Effector memory CD4-positive, alpha-beta T cell (primary cell): Measurements from ENCODE around the gene IFT81.
"Not testable (repeated sequence)": the region's sequence is repeated elsewhere in the genome, so short reads cannot be mapped to it uniquely, and the experiment has no call there.

Source experiments
- DNase-seq, 3 donors: peaks; one replicate each; pipeline ENCODE4 v3.0.0-alpha.2; 2020
- H3K27ac ChIP-seq: 2 replicates; pipeline ENCODE4 v1.7.0; 2013; ENCODE audit warnings: mild to moderate bottlenecking, low read length, moderate library complexity; ENCODE audit not compliant: insufficient read depth, poor library complexity, severe bottlenecking
- H3K27me3 ChIP-seq: replicated peaks from 2 replicates; pipeline ENCODE4 v1.7.0; 2013; ENCODE audit warnings: mild to moderate bottlenecking, low read length; ENCODE audit not compliant: insufficient read depth, control insufficient read depth, poor library complexity, severe bottlenecking
- H3K36me3 ChIP-seq: 2 replicates; pipeline ENCODE4 v1.7.0; 2013; ENCODE audit warnings: mild to moderate bottlenecking, low read length, moderate library complexity; ENCODE audit not compliant: control insufficient read depth, insufficient read depth
- H3K4me1 ChIP-seq: 2 replicates; pipeline ENCODE4 v1.7.0; 2013; ENCODE audit warnings: low read length, mild to moderate bottlenecking; ENCODE audit not compliant: control insufficient read depth, insufficient read depth, poor library complexity, severe bottlenecking
- H3K4me3 ChIP-seq: 2 replicates; pipeline ENCODE4 v1.7.0; 2013; ENCODE audit warnings: low read length, low read depth, mild to moderate bottlenecking; ENCODE audit not compliant: insufficient read depth, poor library complexity, severe bottlenecking
- H3K9me3 ChIP-seq: 2 replicates; pipeline ENCODE4 v1.7.0; 2013; ENCODE audit warnings: mild to moderate bottlenecking, low read length, moderate library complexity; ENCODE audit not compliant: control insufficient read depth

Gene IFT81

DNA sequence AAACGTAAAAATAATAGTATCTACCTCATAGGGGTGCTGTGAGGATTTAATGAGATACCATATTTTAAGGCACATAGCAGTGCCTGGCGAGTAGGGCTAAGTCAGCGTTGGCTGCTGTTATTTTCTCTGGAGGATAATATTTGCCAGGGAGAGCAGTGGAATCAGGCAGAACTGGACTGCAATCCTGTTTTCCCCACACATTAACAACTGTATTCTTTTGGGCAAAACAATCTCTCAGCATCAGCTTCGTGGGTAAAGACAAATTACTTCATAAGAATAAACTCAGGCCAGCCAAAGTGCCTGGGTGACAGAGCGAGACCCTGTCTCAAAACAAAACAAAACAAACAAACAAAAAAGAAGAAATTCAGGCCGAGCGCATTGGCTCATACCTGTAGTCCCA is 127.2 kb downstream of the IFT81 start:
- Histone ChIP-seq H3K4me3 (no peak overlapping the region), H3K36me3 (no peaks in the 10 kb centered on the region), H3K9me3 (no peaks in the 10 kb centered on the region), H3K4me1 (no peaks in the 10 kb centered on the region), H3K27ac (no peak overlapping the region), H3K27me3 (no peaks in the 10 kb centered on the region)
- DNase-seq = no peak

DNA sequence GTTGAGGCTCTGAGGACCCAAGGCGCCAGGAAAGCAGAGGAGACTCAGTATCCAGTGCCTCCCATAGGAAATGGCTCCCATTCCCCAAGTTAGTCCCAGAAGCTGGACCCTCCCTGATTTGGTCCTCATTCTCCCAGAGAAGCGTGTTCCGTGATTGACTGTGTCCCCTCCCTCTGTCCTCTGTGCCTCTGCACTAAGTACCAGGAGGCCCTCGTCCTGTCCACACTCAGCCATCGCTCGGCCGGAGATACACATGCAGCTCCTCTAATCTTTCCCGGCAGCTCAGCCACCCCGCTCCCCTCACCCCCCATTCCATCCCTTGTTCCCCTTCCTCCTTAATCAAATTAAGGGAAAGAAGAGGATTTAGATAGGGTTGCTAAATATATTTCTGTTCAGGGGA is 128.6 kb downstream of the IFT81 start:
- H3K4me3 ChIP-seq = no peak overlapping the region
- H3K27ac ChIP-seq = no peak overlapping the region
- no peak for DNase-seq
- no peaks in the 10 kb centered on the region for H3K4me1 ChIP-seq
- no peaks in the 10 kb centered on the region for H3K27me3 ChIP-seq
- H3K36me3 ChIP-seq = no peaks in the 10 kb centered on the region
- H3K9me3 ChIP-seq = no peaks in the 10 kb centered on the region

DNA sequence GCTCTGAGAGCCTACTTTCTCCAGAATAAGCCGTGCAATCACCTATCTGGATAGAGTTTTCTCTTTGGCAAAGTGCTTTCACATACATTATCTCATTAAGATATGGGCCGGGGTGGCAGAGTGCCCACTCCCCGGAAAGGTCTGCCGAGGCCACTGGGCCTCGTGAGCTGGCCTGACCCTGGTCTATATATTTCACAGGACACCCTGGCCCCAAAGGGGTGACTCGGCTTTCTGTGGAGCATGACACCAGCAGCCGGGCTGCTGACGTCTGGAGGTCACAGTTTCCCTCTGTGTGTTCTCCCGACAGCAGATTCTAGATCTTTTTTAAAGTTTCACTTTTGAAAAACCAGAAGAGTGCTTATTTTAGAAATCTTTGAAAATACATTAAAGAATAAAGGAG is 129.0 kb downstream of the IFT81 start:
- Histone ChIP-seq H3K4me3 (no peak overlapping the region), H3K36me3 (no peaks in the 10 kb centered on the region), H3K27ac (no peak overlapping the region), H3K9me3 (no peaks in the 10 kb centered on the region), H3K4me1 (no peaks in the 10 kb centered on the region), H3K27me3 (no peaks in the 10 kb centered on the region)
- DNase-seq = no peak

DNA sequence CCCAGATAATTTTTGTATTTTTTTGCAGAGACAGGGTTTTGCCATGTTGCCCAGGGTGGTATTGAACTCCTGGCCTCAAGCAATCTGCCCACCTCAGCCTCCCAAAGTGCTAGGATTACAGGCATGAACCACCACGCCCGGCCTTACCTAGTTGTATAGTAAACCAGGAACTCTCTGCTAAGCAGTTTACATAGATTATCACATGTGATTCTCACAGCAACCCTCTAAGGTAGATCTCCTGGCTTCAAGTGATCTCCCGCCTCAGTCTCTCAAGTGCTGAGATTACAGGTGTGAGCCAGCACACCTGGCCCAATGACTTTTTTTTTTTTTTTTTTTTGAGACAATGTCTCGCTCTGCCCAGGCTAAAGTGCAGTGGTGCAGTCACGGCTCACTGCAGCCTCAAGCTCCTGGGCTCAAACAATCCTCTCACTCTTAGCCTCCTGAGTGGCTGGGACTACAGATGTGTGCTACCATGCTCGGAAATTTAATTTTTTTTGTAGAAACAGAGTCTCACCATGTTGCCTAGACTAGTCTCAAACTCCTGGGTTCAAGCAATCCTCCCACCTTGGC is 130.9 kb downstream of the IFT81 start:
- no peak for DNase-seq
- H3K9me3 ChIP-seq = no peaks in the 10 kb centered on the region
- H3K27me3 ChIP-seq = no peaks in the 10 kb centered on the region
- H3K36me3 ChIP-seq = no peaks in the 10 kb centered on the region
- no peak overlapping the region for H3K4me3 ChIP-seq
- H3K4me1 ChIP-seq = no peaks in the 10 kb centered on the region
- H3K27ac ChIP-seq = no peak overlapping the region

DNA sequence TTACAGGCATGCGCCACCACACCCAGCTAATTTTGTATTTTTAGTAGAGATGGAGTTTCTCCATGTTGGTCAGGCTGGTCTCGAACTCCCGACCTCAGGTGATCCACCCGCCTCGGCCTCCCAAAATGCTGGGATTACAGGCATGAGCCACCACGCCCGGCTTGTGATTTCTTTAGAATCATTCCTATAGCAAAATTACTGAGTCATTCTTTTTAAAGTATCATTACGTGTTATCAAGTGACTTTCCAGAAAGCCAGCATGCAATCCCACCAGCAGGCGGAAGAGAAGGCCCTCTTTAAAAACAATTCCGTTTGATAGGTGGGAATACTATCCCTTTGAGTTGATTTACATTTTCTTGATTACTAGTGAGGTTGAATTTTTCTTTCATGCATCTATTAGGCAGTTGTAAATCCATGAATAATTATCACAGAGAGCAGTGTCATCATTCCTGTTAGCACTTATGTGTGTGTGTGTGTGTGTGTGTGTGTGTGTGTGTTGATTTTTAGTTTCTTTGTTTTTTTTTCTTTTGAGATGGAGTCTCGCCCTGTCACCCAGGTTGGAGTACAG is 131.8 kb downstream of the IFT81 start:
- H3K9me3 ChIP-seq, H3K27me3 ChIP-seq, H3K36me3 ChIP-seq, H3K4me3 ChIP-seq, H3K4me1 ChIP-seq, DNase-seq, H3K27ac ChIP-seq: not testable (repeated sequence)

DNA sequence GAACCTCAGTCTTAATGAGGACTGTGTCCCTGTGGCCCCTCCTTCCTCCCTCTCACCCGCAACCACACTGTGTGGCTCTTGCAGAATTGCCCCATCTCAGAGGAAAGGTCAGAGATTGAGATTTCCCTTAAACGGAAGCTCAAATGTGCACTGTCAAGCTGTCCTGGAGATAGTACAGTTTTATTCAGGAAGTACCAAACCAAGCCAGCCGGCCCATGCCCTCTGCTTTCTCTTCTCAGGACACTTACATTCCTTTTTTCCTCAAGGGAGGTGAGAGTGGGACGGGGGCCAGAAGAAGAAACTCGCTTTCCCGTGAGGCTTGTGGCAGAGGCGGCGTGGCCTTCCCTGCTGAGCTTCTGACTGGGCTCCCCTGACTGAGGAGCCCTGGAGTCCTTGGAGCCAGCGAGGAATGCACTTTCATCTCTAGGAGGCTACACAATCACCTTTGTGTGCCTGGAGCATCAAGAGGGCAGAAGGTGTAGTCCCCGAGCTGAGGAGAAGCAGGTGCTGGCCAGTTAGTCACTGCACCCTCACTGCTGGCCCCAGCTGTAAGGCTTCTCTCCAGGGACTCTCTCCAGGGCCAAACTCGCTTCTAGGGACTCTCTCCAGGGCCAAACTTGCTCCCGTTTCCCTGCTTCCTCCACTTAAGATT is 132.7 kb downstream of the IFT81 start:
- H3K4me1 ChIP-seq = no peaks in the 10 kb centered on the region

DNA sequence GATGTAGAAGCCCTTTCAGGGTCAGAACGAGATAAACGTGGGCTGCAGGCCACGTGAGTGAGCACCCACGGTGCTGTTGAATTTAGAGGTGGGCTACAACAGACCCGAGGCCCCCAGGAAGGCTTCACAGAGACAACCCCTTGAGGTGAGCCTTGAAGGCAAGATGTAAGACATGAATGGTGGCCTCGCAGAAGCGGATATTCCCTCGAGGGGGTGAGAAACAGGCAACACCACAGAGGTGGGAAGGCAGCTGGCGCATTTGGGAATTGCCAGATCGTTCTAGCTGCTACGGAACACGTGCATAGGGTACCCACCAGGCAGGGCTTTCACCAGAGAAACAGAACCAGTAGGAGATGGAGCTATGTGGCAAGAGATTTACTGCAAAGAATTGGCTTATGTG is 134.3 kb downstream of the IFT81 start:
- Histone ChIP-seq H3K4me1 (no peaks in the 10 kb centered on the region), H3K9me3 (no peaks in the 10 kb centered on the region), H3K27ac (no peak overlapping the region), H3K4me3 (no peak overlapping the region), H3K27me3 (no peaks in the 10 kb centered on the region), H3K36me3 (no peaks in the 10 kb centered on the region)
- no peak for DNase-seq

More for the DNA sequence above, 132.7 kb downstream of the IFT81 start:
- DNase-seq = no peak
- H3K27me3 ChIP-seq = no peaks in the 10 kb centered on the region
- no peaks in the 10 kb centered on the region for H3K9me3 ChIP-seq
- H3K27ac ChIP-seq = no peak overlapping the region
- no peaks in the 10 kb centered on the region for H3K36me3 ChIP-seq
- H3K4me3 ChIP-seq = no peak overlapping the region

DNA sequence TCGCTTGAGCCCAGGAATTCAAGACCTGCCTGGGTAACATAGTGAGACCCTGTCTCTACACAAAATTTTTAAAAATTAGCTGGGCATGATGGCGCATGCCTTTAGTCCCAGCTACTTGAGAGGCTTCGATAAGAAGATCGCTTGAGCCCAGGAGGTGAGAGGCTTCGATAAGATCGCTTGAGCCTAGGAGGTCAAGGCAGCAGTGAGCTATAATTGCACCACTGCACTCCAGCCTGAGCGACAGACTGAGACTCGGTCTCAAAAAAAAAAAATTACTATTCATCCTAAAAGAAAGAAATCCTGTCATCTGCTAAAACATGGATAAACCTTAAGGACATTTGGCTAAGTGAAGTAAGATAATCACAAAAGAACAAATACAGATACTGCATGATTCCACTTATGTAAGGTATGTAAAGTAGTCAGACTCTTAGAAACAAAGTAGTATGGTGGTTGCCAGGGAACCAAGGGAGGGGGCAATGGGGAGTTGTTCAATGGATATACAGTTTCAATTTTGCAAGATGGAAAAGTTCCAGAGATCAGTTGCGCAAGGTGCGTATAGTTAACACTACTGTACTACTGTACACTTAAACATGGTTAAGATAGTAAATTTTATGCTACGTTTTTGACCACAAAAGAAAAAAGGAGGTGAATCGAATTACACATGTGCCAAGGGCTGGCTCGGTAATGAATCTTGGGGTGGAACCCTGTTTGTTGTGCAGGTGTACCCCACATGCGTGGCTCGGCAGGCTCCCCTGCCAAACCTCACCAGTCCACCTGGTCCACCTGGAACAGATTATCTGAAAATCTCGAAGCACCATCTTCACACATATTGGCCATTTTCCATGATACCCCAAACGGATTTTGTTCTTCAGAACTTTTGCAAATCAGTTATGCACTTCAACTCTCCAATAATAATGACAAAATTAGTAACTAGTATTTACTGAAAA is 138.6 kb downstream of the IFT81 start:
- DNase-seq = no peak
- H3K27me3 ChIP-seq = no peaks in the 10 kb centered on the region
- no peak overlapping the region for H3K4me3 ChIP-seq
- no peaks in the 10 kb centered on the region for H3K9me3 ChIP-seq
- no peaks in the 10 kb centered on the region for H3K4me1 ChIP-seq
- no peaks in the 10 kb centered on the region for H3K36me3 ChIP-seq
- no peak overlapping the region for H3K27ac ChIP-seq

DNA sequence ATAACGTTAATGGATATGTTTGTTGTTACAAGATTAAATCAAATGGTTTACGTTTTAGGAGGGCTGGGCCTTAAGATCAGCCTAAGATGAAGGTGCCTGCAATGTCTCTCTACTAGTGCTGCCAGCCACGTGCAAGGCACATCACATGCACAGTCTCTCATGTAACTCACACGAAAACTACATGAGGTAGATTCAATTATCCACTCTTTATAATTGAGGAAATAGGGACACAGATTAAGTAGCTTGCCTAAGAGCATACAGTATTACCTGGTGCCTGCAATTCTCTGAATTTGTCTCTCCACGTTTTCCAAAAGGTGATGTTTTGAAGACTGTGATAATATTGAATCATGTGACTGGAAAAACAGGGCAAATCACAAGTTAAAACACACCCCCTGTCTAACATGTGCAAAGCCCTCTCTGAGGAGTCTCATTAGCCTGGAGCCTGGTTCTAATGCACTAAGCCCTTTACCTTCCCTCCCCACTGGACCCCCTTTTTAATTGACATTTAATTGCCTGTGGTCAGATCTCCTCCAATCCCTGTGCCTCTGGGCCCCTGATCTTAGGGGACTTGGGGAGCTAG is 142.3 kb downstream of the IFT81 start:
- Histone ChIP-seq H3K4me3 (no peak overlapping the region), H3K27me3 (no peaks in the 10 kb centered on the region), H3K27ac (no peak overlapping the region), H3K4me1 (no peaks in the 10 kb centered on the region), H3K9me3 (no peaks in the 10 kb centered on the region), H3K36me3 (no peaks in the 10 kb centered on the region)
- no peak for DNase-seq
